Measurements from ENCODE around the gene CDK2.

DNA sequence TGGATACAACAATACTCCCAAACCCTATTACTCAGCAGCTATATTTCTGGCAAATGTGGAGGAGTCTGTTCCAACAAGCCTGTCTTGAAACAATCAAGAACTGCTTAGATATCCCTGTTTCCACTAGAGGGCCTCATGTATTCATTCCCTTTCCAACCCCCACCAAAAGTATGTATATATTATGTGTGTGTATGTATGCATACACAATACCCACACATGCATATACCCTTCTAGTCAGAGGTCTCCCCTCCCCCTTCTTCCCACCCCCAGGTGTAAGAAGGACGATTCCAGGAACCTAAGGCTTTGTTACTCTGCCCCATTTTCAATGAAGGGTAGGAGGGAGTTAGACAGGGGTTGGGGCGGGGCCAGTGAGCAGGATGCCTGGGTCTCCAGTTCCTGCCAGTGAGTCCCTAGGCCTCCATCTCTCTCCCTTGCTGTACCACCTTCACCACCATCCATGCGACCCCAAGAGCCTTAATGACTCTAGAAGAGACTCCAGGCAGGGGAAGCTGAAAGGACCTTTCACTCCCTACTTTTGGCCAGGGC is 35.8 kb upstream of the CDK2 start, which contains the start of gene DGKA:
- TF ChIP-seq EZH2phosphoT487 (IDR thresholded peaks at IDR 0.05; ENCODE audit: low read depth, severe bottlenecking, unreplicated experiment) (no peak), EZH2 (IDR thresholded peaks at IDR 0.05; ENCODE audit: borderline replicate concordance) (no peak)
